Loucy (cell line): ENCODE results near the gene CPED1.

Experiments
- EZH2phosphoT487 ChIP-seq: fragments of 200-600 bp; IDR thresholded peaks from 2 replicates; pipeline ENCODE4 v1.6.1; 2018; ENCODE audit warnings: antibody characterized with exemption, mild to moderate bottlenecking, moderate library complexity, borderline replicate concordance
- TF ChIP-seq, protein P1 (sequence below): fragments of 200-600 bp; sonication (generic); conservative IDR thresholded peaks from 2 replicates; pipeline ENCODE4 v1.5.1; 2014; ENCODE audit warnings: mild to moderate bottlenecking, antibody characterized with exemption, low read length

DNA sequence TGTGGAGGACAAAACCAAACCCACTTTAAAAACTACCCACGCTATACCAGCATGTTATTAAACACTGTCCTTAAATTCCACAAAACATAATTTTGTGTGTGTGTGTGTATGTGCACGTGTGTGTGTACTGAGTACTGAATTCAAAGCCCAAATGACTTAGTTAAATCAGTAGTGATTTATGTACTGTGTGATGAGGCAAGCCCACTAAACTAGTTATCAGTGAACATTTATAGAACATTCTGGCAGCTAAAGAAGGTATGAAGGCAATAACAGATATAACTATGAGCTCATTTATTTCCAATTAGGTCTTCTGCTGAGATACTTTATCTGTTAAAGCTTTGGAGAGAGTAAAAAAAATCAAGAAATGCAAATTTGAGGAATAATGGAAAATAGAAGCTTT is 115.1 kb downstream of the CPED1 start:
- TF ChIP-seq, protein P1, sequence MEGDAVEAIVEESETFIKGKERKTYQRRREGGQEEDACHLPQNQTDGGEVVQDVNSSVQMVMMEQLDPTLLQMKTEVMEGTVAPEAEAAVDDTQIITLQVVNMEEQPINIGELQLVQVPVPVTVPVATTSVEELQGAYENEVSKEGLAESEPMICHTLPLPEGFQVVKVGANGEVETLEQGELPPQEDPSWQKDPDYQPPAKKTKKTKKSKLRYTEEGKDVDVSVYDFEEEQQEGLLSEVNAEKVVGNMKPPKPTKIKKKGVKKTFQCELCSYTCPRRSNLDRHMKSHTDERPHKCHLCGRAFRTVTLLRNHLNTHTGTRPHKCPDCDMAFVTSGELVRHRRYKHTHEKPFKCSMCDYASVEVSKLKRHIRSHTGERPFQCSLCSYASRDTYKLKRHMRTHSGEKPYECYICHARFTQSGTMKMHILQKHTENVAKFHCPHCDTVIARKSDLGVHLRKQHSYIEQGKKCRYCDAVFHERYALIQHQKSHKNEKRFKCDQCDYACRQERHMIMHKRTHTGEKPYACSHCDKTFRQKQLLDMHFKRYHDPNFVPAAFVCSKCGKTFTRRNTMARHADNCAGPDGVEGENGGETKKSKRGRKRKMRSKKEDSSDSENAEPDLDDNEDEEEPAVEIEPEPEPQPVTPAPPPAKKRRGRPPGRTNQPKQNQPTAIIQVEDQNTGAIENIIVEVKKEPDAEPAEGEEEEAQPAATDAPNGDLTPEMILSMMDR: no peak
- no peak for TF ChIP-seq EZH2phosphoT487
